Lung (tissue), 12 donors: ENCODE results near the gene RNASE8. TPM values are rescaled to one million over a fixed set of nuclear protein-coding genes. Genes with fewer than 3 reads are reported as not detected.

Source experiments
- ATAC-seq: fragments of 200-7000 bp; cut with Tn5 transposase; one replicate; pipeline ENCODE4 v1.9.1; 2020; ENCODE audit warnings: moderate number of reproducible peaks; ENCODE audit not compliant: insufficient read depth, low FRiP score
- DNase-seq, 3 donors: peaks; one replicate each; pipeline ENCODE4 v3.0.0-alpha.2; 2013 to 2017
- H3K27ac ChIP-seq, 2 donors: one replicate each; pipeline ENCODE4 v1.5.1; 2013; ENCODE audit warnings: mild to moderate bottlenecking in 2 of 2, moderate library complexity in 2 of 2, control low read depth in 1 of 2, inconsistent platforms in 1 of 2, low read depth in 1 of 2, low read length in 1 of 2
- H3K27me3 ChIP-seq, 3 donors: one replicate each; pipeline ENCODE4 v1.5.1; 2013; ENCODE audit warnings: low read length in 2 of 3; ENCODE audit not compliant: control insufficient read depth in 3 of 3, insufficient read depth in 3 of 3
- H3K36me3 ChIP-seq, 4 donors: one replicate each; pipeline ENCODE4 v1.5.1; 2013; ENCODE audit warnings: low read length in 4 of 4, mild to moderate bottlenecking in 1 of 4, moderate library complexity in 1 of 4; ENCODE audit not compliant: control insufficient read depth in 4 of 4, insufficient read depth in 4 of 4
- H3K4me1 ChIP-seq, 5 donors: one replicate each; pipeline ENCODE4 v1.5.1; 2013; ENCODE audit warnings: low read length in 5 of 5, mild to moderate bottlenecking in 2 of 5, moderate library complexity in 1 of 5; ENCODE audit not compliant: control insufficient read depth in 5 of 5, insufficient read depth in 5 of 5
- H3K4me3 ChIP-seq: one replicate; pipeline ENCODE4 v1.5.1; 2013; ENCODE audit warnings: mild to moderate bottlenecking, control low read depth, moderate library complexity
- H3K9ac ChIP-seq, 2 donors: one replicate each; pipeline ENCODE4 v1.5.1; 2013; ENCODE audit warnings: low read length in 2 of 2, control low read depth in 1 of 2; ENCODE audit not compliant: insufficient read depth in 1 of 2
- H3K9me3 ChIP-seq, 4 donors: one replicate each; pipeline ENCODE4 v1.5.1; 2013; ENCODE audit warnings: low read length in 3 of 4, mild to moderate bottlenecking in 1 of 4, moderate library complexity in 1 of 4; ENCODE audit not compliant: control insufficient read depth in 4 of 4, insufficient read depth in 3 of 4
- WGBS, 2 donors: extraction: QIAGEN DNeasy Blood & Tissue Kit; methylation state at CpG; one replicate each; pipeline ENCODE4 v1.1.7; 2013; 5-methylcytosine and 5-hydroxymethylcytosine counted together
- polyA plus RNA-seq, 2 donors: library from polyadenylated mRNA; stranded (reverse); fragments of 200-250 nt; gene quantifications; one replicate each; pipeline ENCODE4 v1.2.1, GENCODE V29; 2013
- total RNA-seq, 2 donors: library from RNA; depleted of rRNA in 1 of 2; stranded (reverse); fragments of >200 nt in 1 of 2; gene quantifications; one replicate each; pipeline ENCODE4 v1.2.1, GENCODE V29; 2014 to 2021
- TF ChIP-seq, protein P1 (sequence below): IDR thresholded peaks from 2 replicates; pipeline ENCODE4 v1.5.1; 2012; ENCODE audit warnings: mild to moderate bottlenecking; ENCODE audit errors: control extremely low read depth, extremely low read depth
- donor health status: control.
- donor health status: control.
- donor health status: Bipolar disorder and iron deficiency.
- donor health status: healthy.
- donor health status: DM: yes; HTN: yes; CAD: no.

Gene RNASE8
- total and polyA plus RNA-seq, 4 donors: not detected

DNA sequence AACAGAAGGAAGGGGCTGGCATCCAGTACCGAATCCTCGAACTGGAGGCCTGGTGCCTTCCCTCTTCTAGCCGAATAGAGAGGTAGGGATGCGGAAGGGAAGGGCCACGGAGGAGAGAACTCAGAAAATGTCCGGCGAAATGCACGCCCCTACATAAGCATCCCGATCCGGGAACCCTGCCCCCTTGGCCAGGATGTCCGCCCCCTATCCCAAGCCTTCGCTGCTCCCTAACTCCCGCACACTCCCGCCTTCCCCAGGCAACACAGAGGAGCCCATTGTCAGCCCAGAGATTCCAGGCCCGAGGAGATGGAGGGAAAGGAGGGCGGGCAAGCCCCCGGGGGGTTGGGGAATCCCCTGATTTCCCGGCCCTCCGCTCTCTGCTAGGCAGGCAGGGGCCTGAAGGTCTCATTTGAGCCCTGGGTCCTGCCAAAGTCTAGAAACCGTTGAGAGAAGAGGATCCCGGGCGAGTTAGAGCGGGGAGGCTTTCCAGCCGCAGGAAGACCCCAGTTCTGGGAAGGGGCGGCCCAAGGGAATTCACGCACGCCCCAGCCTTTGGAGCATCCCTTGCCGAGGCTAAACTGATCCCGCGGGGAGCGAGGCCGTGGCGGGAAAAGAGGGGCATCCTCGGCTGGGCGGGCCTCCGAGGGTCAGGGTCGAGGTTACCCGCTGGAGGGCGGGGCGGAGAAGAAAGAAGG lies 11.9 kb downstream of the RNASE8 start:
- H3K9ac ChIP-seq: peak overlapping the region; percentile 34 to 79
- H3K9me3 ChIP-seq: no peaks in the 10 kb centered on the region
- peaks cover 0 to 17% (median 10%) of the 10 kb centered on the region in 4 donors for H3K36me3 ChIP-seq
- no peak for ATAC-seq
- TF ChIP-seq, protein P1, sequence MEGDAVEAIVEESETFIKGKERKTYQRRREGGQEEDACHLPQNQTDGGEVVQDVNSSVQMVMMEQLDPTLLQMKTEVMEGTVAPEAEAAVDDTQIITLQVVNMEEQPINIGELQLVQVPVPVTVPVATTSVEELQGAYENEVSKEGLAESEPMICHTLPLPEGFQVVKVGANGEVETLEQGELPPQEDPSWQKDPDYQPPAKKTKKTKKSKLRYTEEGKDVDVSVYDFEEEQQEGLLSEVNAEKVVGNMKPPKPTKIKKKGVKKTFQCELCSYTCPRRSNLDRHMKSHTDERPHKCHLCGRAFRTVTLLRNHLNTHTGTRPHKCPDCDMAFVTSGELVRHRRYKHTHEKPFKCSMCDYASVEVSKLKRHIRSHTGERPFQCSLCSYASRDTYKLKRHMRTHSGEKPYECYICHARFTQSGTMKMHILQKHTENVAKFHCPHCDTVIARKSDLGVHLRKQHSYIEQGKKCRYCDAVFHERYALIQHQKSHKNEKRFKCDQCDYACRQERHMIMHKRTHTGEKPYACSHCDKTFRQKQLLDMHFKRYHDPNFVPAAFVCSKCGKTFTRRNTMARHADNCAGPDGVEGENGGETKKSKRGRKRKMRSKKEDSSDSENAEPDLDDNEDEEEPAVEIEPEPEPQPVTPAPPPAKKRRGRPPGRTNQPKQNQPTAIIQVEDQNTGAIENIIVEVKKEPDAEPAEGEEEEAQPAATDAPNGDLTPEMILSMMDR: no peak
- H3K4me3 ChIP-seq: peak overlapping the region; percentile 27
- DNase-seq: peak; percentile 79 to 83 (median 79)
- peaks cover 0 to 30% (median 0%) of the 10 kb centered on the region in 5 donors for H3K4me1 ChIP-seq
- no peaks in the 10 kb centered on the region for H3K27me3 ChIP-seq
- H3K27ac ChIP-seq: peak overlapping the region; percentile 83 to 87
- WGBS, 2 donors: 2% methylated on average over 33 to 40 of the region's 40 CpGs

DNA sequence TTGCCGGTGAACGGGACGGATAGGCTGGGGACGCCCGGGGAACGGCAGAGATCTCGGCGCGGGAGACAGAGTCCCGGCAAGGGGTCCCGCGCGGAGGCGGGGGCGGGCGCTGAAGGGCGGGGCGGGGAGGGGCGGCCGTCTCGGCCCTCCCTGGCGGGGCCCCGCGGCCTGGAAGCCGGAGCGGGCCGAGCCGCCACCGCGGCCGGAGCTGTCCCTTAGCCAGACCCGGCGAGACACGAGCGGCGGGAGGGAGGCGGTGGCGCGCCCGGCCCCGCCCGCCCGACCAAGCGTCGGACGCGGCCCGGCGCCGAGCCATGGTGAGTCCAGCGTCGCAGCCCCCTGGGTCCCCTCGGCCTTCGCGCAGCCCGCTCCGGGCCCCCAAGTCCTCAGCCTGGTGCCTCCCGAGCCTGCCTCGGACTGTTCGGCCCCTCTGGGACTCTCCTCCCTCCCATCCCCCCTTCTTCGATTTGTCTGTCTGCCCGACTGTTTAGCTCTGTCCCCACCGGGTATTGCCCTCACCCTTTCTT lies 12.5 kb downstream of the RNASE8 start, which contains the start of gene ARHGEF40:
TSS of gene ARHGEF40 (plus strand) at position 222 of the 527 bp plus-strand sequence. CDS start at position 315, 93 bp downstream.
- Histone ChIP-seq H3K4me3 (peak within 1 kb of the TSS; percentile 60), H3K9me3 (no peaks in the 10 kb centered on the region), H3K36me3 (peaks cover 0 to 23% (median 12%) of the 10 kb centered on the region in 4 donors), H3K27me3 (no peaks in the 10 kb centered on the region), H3K4me1 (peaks cover 0 to 30% (median 0%) of the 10 kb centered on the region in 5 donors), H3K9ac (peak within 1 kb of the TSS; percentile 56 to 79), H3K27ac (peak within 1 kb of the TSS; percentile 87 to 93)
- DNase-seq: peak; percentile 81 to 88 (median 84)
- ATAC-seq: peak; percentile 68
- TF ChIP-seq, protein P1: no peak
- WGBS, 2 donors: 0 to 1% methylated on average over 15 to 63 of the region's 63 CpGs

DNA sequence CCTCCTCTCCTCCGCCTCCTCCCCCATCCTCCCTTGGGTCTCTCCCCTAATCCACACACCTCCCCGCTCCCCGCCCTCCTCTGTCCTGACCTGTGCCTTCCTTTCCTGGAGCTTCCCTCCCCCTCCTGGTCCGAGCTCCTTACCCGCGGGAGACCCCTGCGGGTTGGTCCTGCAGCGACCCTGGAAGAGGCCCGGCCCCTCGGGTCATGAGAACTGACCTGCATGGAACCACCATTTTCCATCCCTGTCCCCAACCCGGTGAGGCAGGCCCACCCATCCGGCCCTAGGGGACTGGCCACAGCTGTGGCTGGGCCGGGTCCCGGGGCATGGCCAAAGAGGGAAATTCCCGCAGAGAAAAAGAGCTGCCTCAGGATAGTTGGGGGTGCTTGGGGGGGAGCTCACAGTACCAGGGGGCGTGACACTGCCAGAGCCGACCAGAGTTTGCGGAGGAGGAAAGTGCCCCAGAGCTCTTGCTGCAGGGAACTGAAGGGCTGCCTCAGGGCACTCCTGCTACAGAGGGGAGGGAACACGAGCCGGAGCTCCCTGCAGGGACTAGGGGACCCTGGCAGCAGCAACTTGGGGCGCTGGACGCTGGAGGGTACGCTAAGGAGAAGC lies 13.1 kb downstream of the RNASE8 start:
- no peaks in the 10 kb centered on the region for H3K27me3 ChIP-seq
- DNase-seq (peak; percentile 67 to 77 (median 71)), ATAC-seq (peak; percentile 17)
- peak overlapping the region; percentile 60 for H3K4me3 ChIP-seq
- peak overlapping the region; percentile 56 to 79 for H3K9ac ChIP-seq
- H3K27ac ChIP-seq: peak overlapping the region; percentile 87 to 93
- TF ChIP-seq, protein P1: no peak
- H3K9me3 ChIP-seq: no peaks in the 10 kb centered on the region
- H3K4me1 ChIP-seq: peaks cover 0 to 30% (median 0%) of the 10 kb centered on the region in 5 donors
- peaks cover 0 to 29% (median 15%) of the 10 kb centered on the region in 4 donors for H3K36me3 ChIP-seq
- 0 to 1% methylated on average over 23 of the region's 23 CpGs for WGBS, 2 donors
